Activated CD8-positive, alpha-beta T cell treated with anti-CD3 and anti-CD28 coated beads for 36 hours (primary cell): Measurements from ENCODE around the gene TAF11L3. TPM values are rescaled to one million over a fixed set of nuclear protein-coding genes. Genes with fewer than 3 reads are reported as not detected.
"Not testable (repeated sequence)": the region's sequence is repeated elsewhere in the genome, so short reads cannot be mapped to it uniquely, and the experiment has no call there.

Experiments used
- ATAC-seq: fragments of 200-7000 bp; cut with Tn5 transposase; one replicate; pipeline ENCODE4 v1.10.0; 2021; ENCODE audit warnings: mild to moderate bottlenecking, moderate library complexity
- CTCF ChIA-PET: fragments of 350-600 bp; sonication (Branson Sonifier 250); formaldehyde crosslinking; loops from one replicate; lab custom pipeline; 2021; ENCODE audit warnings: antibody characterized with exemption; lab: Charles Lee
- POLR2A ChIA-PET: fragments of 350-600 bp; sonication (Branson Sonifier 250); formaldehyde crosslinking; loops from one replicate; lab custom pipeline; 2021; ENCODE audit warnings: antibody characterized with exemption; lab: Charles Lee
- DNase-seq: peaks from one replicate; pipeline ENCODE4 v3.0.0-alpha.2; 2020
- H3K27ac Mint-ChIP-seq: one replicate; pipeline ENCODE4 v1.8.0; 2021; ENCODE audit warnings: mild to moderate bottlenecking, mixed read lengths
- H3K27me3 Mint-ChIP-seq: one replicate; pipeline ENCODE4 v1.8.0; 2021; ENCODE audit warnings: mixed read lengths
- H3K36me3 Mint-ChIP-seq: one replicate; pipeline ENCODE4 v1.8.0; 2021; ENCODE audit warnings: low read depth, mixed read lengths
- H3K4me1 Mint-ChIP-seq: one replicate; pipeline ENCODE4 v1.8.0; 2021; ENCODE audit warnings: low read depth, mixed read lengths
- H3K4me3 Mint-ChIP-seq: one replicate; pipeline ENCODE4 v1.8.0; 2021; ENCODE audit warnings: mild to moderate bottlenecking, moderate library complexity, mixed read lengths
- H3K9me3 Mint-ChIP-seq: one replicate; pipeline ENCODE4 v1.8.0; 2021; ENCODE audit warnings: mixed read lengths
- intact Hi-C: fragments of 100-400 bp; cut with micrococcal nuclease; formaldehyde crosslinking; loops from one replicate; pipeline ENCODE4 v1.10.0; 2022
- total RNA-seq, 2 experiments: library from RNA; stranded (reverse); gene quantifications; one replicate each; pipeline ENCODE4 v1.2.3, GENCODE V29; 2021
- TF ChIP-seq, protein P1 (sequence below): fragments of 200-600 bp; IDR thresholded peaks from one replicate; pipeline ENCODE4 v1.8.0; 2022; ENCODE audit warnings: antibody characterized with exemption, mild to moderate bottlenecking

TAF11L3 gene
- total RNA-seq, 2 experiments from 2014 or later: not detected

- ChIA-PET POLR2A (no interaction called here), CTCF (no interaction called here)
- DNase-seq (no peak), ATAC-seq (no peak)
- Mint-ChIP-seq H3K4me1 (no peaks in the 10 kb centered on the region), H3K9me3 (no peaks in the 10 kb centered on the region), H3K27me3 (no peaks in the 10 kb centered on the region), H3K4me3 (no peak overlapping the region), H3K36me3 (no peaks in the 10 kb centered on the region), H3K27ac (no peak overlapping the region)
- TF ChIP-seq, protein P1, sequence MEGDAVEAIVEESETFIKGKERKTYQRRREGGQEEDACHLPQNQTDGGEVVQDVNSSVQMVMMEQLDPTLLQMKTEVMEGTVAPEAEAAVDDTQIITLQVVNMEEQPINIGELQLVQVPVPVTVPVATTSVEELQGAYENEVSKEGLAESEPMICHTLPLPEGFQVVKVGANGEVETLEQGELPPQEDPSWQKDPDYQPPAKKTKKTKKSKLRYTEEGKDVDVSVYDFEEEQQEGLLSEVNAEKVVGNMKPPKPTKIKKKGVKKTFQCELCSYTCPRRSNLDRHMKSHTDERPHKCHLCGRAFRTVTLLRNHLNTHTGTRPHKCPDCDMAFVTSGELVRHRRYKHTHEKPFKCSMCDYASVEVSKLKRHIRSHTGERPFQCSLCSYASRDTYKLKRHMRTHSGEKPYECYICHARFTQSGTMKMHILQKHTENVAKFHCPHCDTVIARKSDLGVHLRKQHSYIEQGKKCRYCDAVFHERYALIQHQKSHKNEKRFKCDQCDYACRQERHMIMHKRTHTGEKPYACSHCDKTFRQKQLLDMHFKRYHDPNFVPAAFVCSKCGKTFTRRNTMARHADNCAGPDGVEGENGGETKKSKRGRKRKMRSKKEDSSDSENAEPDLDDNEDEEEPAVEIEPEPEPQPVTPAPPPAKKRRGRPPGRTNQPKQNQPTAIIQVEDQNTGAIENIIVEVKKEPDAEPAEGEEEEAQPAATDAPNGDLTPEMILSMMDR: no peak
- intact Hi-C loops: no loop called here
Measured at GRCh38 chr5:17511775-17512325, 6.3 kb upstream of the TAF11L3 start.

GRCh38 chr5:17517526-17517925 is 641 bp upstream of the TAF11L3 start:
- ATAC-seq, H3K9me3 Mint-ChIP-seq, H3K36me3 Mint-ChIP-seq, POLR2A ChIA-PET, H3K4me1 Mint-ChIP-seq, intact Hi-C loops, H3K4me3 Mint-ChIP-seq, H3K27me3 Mint-ChIP-seq, H3K27ac Mint-ChIP-seq, CTCF ChIA-PET: not testable (repeated sequence)
- peak; percentile 2 for DNase-seq

DNA sequence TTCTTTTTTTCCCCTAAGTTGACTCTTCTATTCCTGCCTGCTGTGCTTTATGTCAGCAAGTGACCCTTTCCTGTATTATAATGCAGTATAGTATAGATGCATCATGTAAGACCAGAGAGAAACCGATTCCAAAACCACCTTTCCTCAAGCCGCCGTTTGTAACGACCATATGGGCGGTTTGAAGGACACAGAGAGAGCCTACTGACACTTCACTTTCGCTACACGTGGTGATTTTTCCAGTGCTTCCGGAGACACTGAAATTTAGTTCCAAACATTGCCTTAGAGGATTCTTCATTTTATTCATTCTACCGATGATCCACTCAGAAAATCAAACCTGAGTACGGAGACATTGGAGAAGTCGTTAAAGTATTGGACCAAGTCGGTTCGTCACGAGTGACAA is 1.3 kb downstream of the TAF11L3 start:
- DNase-seq, H3K4me3 Mint-ChIP-seq, POLR2A ChIA-PET, CTCF ChIA-PET, intact Hi-C loops, H3K4me1 Mint-ChIP-seq, H3K9me3 Mint-ChIP-seq, H3K36me3 Mint-ChIP-seq, H3K27ac Mint-ChIP-seq, ATAC-seq, H3K27me3 Mint-ChIP-seq: not testable (repeated sequence)

GRCh38 chr5:17521501-17521900 is 3.3 kb downstream of the TAF11L3 start, which contains the start of gene TAF11L4:
Gene TAF11L4 (plus strand): TSS chr5:17521801.
- H3K27ac Mint-ChIP-seq, H3K36me3 Mint-ChIP-seq, H3K9me3 Mint-ChIP-seq, CTCF ChIA-PET, H3K4me3 Mint-ChIP-seq, DNase-seq, POLR2A ChIA-PET, intact Hi-C loops, H3K27me3 Mint-ChIP-seq, H3K4me1 Mint-ChIP-seq, ATAC-seq: not testable (repeated sequence)

- H3K4me1 Mint-ChIP-seq, H3K4me3 Mint-ChIP-seq, CTCF ChIA-PET, H3K27me3 Mint-ChIP-seq, H3K27ac Mint-ChIP-seq, POLR2A ChIA-PET, DNase-seq, ATAC-seq, H3K9me3 Mint-ChIP-seq, H3K36me3 Mint-ChIP-seq, intact Hi-C loops: not testable (repeated sequence)
Measured at GRCh38 chr5:17524935-17525334, 6.8 kb downstream of the TAF11L3 start, which contains the start of gene TAF11L5. Gene TAF11L5 (plus strand): TSS chr5:17525235.

- POLR2A ChIA-PET, ATAC-seq, H3K27me3 Mint-ChIP-seq, H3K4me3 Mint-ChIP-seq, CTCF ChIA-PET, H3K27ac Mint-ChIP-seq, DNase-seq, H3K9me3 Mint-ChIP-seq, intact Hi-C loops, H3K36me3 Mint-ChIP-seq, H3K4me1 Mint-ChIP-seq: not testable (repeated sequence)
Measured at GRCh38 chr5:17526504-17526903, 8.3 kb downstream of the TAF11L3 start.

DNA sequence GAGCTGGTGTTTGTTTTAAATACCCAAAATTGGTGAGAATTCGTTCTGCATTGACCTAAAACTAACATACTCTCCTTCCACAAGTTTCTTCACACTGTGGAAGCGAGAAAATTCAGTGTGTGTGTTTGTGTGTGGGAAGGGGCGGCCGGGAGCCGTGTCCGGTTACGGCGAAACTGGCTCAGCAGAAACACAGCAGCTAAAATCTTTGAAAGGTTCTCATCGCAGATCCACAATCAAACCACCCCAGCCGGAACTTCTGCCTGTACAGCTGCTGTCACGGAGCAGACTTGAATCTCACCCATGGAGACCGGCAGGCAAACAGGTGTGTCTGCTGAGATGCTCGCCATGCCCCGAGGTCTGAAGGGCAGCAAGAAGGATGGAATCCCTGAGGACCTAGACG is 10.2 kb downstream of the TAF11L3 start, which contains the start of gene TAF11L6:
Gene TAF11L6, plus strand, starts transcription at position 301 of the 400 bp plus-strand sequence.
- intact Hi-C loops, H3K27ac Mint-ChIP-seq, ATAC-seq, H3K4me1 Mint-ChIP-seq, CTCF ChIA-PET, H3K27me3 Mint-ChIP-seq, DNase-seq, H3K9me3 Mint-ChIP-seq, H3K4me3 Mint-ChIP-seq, POLR2A ChIA-PET, H3K36me3 Mint-ChIP-seq: not testable (repeated sequence)

Other genes with a start within 250 kb of the TAF11L3 start
- not detected for gene TAF11L2, start 20.1 kb upstream of the TAF11L3 start, total RNA-seq
- not detected for gene TAF11L4, start 3.4 kb downstream of the TAF11L3 start, total RNA-seq
- not detected for gene TAF11L5, start 6.9 kb downstream of the TAF11L3 start, total RNA-seq
- not detected for gene TAF11L6, start 10.3 kb downstream of the TAF11L3 start, total RNA-seq
- gene TAF11L7, start 67.4 kb downstream of the TAF11L3 start, total RNA-seq: not detected
- gene TAF11L8, start 72.6 kb downstream of the TAF11L3 start, total RNA-seq: not detected
- gene TAF11L9, start 76.0 kb downstream of the TAF11L3 start, total RNA-seq: not detected
- gene TAF11L10, start 79.5 kb downstream of the TAF11L3 start, total RNA-seq: not detected
- gene TAF11L11, start 85.8 kb downstream of the TAF11L3 start, total RNA-seq: not detected
- gene TAF11L12, start 92.0 kb downstream of the TAF11L3 start, total RNA-seq: not detected
- gene TAF11L13, start 113.7 kb downstream of the TAF11L3 start, total RNA-seq: not detected
- gene TAF11L14, start 116.1 kb downstream of the TAF11L3 start, total RNA-seq: not detected